LNCaP clone FGC (cell line): Measurements from ENCODE around the gene LRRC43.
"Not testable (repeated sequence)": the region's sequence is repeated elsewhere in the genome, so short reads cannot be mapped to it uniquely, and the experiment has no call there.

Source experiments
- DNase-seq: peaks from one replicate; pipeline ENCODE4 v3.0.0-alpha.2; 2011; ENCODE audit warnings: low read depth
- H3K4me3 ChIP-seq: 2 replicates; pipeline ENCODE4 v1.5.1; 2011; ENCODE audit warnings: mild to moderate bottlenecking, low read depth, low read length, control low read depth
- CTCF ChIP-seq: IDR thresholded peaks from 2 replicates; pipeline ENCODE4 v1.5.1; 2012; ENCODE audit warnings: mild to moderate bottlenecking; ENCODE audit not compliant: control insufficient read depth, insufficient read depth; ENCODE audit errors: extremely low read depth

LRRC43 gene

GRCh38 chr12:122200541-122201175 lies 17.7 kb downstream of the LRRC43 start:
- TF ChIP-seq CTCF = no peak
- H3K4me3 ChIP-seq = no peak overlapping the region
- DNase-seq = no peak

GRCh38 chr12:122201381-122201780 lies 18.5 kb downstream of the LRRC43 start:
- no peak for TF ChIP-seq CTCF
- H3K4me3 ChIP-seq = no peak overlapping the region
- no peak for DNase-seq

- TF ChIP-seq CTCF = no peak
- DNase-seq = no peak
- no peak overlapping the region for H3K4me3 ChIP-seq
Measured at GRCh38 chr12:122202017-122202416, 19.1 kb downstream of the LRRC43 start.

GRCh38 chr12:122202811-122203210 lies 19.9 kb downstream of the LRRC43 start:
- H3K4me3 ChIP-seq = peak overlapping the region; percentile 65
- DNase-seq = not testable (repeated sequence)

- peak within 1 kb of the TSS; percentile 65 for H3K4me3 ChIP-seq
- DNase-seq = peak; percentile 32
- TF ChIP-seq CTCF = no peak
Measured at GRCh38 chr12:122203301-122204166, 20.6 kb downstream of the LRRC43 start, which contains the start of gene B3GNT4. Gene B3GNT4, plus strand, starts transcription at chr12:122203709. Its CDS starts 910 bp downstream, at chr12:122204619.

- no peak for TF ChIP-seq CTCF
Measured at GRCh38 chr12:122204167-122205052, 21.5 kb downstream of the LRRC43 start.

More at GRCh38 chr12:122204167-122205052, 21.5 kb downstream of the LRRC43 start:
- peak overlapping the region; percentile 65 for H3K4me3 ChIP-seq
- DNase-seq = no peak
